Gastrocnemius medialis (tissue), 4 donors: Measurements from ENCODE around the gene SREBF2.

Source experiments
- POLR2A ChIP-seq, 2 donors: fragments of 450-650 bp; IDR thresholded peaks; one replicate each; pipeline ENCODE4 v1.6.1; 2017; ENCODE audit warnings: antibody characterized with exemption in 2 of 2, mild to moderate bottlenecking in 2 of 2, moderate library complexity in 2 of 2
- TF ChIP-seq, protein P1 (sequence below), 5 experiments: fragments of 450-650 bp in 3 of 5; fragments of 200-600 bp in 2 of 5; sonication (generic) in 2 of 5; IDR thresholded peaks in 4 of 5; conservative IDR thresholded peaks in 1 of 5; 1 replicate in 4 of 5; 2 replicates in 1 of 5; pipeline ENCODE4 v1.5.1; 2016 to 2019; ENCODE audit warnings: antibody characterized with exemption in 5 of 5, mild to moderate bottlenecking in 3 of 5, moderate library complexity in 3 of 5

- TF ChIP-seq, protein P1, sequence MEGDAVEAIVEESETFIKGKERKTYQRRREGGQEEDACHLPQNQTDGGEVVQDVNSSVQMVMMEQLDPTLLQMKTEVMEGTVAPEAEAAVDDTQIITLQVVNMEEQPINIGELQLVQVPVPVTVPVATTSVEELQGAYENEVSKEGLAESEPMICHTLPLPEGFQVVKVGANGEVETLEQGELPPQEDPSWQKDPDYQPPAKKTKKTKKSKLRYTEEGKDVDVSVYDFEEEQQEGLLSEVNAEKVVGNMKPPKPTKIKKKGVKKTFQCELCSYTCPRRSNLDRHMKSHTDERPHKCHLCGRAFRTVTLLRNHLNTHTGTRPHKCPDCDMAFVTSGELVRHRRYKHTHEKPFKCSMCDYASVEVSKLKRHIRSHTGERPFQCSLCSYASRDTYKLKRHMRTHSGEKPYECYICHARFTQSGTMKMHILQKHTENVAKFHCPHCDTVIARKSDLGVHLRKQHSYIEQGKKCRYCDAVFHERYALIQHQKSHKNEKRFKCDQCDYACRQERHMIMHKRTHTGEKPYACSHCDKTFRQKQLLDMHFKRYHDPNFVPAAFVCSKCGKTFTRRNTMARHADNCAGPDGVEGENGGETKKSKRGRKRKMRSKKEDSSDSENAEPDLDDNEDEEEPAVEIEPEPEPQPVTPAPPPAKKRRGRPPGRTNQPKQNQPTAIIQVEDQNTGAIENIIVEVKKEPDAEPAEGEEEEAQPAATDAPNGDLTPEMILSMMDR (IDR thresholded peaks at IDR 0.05 in 4 of 5, conservative IDR thresholded peaks at IDR 0.05 in 1 of 5): no peak
- no peak for TF ChIP-seq POLR2A (IDR thresholded peaks at IDR 0.05)
These were observed 16.7 kb upstream of the SREBF2 start for GRCh38 chr22:41816241-41816640.
